Glutamatergic neuron (in vitro differentiated cells): ENCODE data around the gene SOX12. TPM values are rescaled to one million over a fixed set of nuclear protein-coding genes. Genes with fewer than 3 reads are reported as not detected.

Source experiments
- DNase-seq: peaks from one replicate; pipeline ENCODE4 v3.0.0; 2022
- H3K27ac Mint-ChIP-seq: one replicate; pipeline ENCODE4 v1.8.0; 2020; ENCODE audit warnings: mild to moderate bottlenecking, mixed read lengths, inconsistent platforms; ENCODE audit not compliant: unreplicated experiment
- H3K27me3 Mint-ChIP-seq: one replicate; pipeline ENCODE4 v1.8.0; 2020; ENCODE audit warnings: mild to moderate bottlenecking, moderate library complexity, mixed read lengths, inconsistent platforms; ENCODE audit not compliant: unreplicated experiment
- H3K36me3 Mint-ChIP-seq: one replicate; pipeline ENCODE4 v1.8.0; 2020; ENCODE audit warnings: mild to moderate bottlenecking, mixed read lengths, inconsistent platforms; ENCODE audit not compliant: unreplicated experiment
- H3K4me1 Mint-ChIP-seq: one replicate; pipeline ENCODE4 v1.8.0; 2020; ENCODE audit warnings: mild to moderate bottlenecking, low read depth, mixed read lengths, inconsistent platforms; ENCODE audit not compliant: unreplicated experiment
- H3K4me3 Mint-ChIP-seq: one replicate; pipeline ENCODE4 v1.8.0; 2020; ENCODE audit warnings: mild to moderate bottlenecking, mixed read lengths, inconsistent platforms; ENCODE audit not compliant: unreplicated experiment
- H3K9me3 Mint-ChIP-seq: one replicate; pipeline ENCODE4 v1.8.0; 2020; ENCODE audit warnings: mild to moderate bottlenecking, moderate library complexity, mixed read lengths, inconsistent platforms; ENCODE audit not compliant: unreplicated experiment
- CTCF ChIP-seq: fragments of 200-600 bp; sonication (generic); IDR thresholded peaks from one replicate; pipeline ENCODE4 v1.5.0; 2021; ENCODE audit not compliant: partially characterized antibody, unreplicated experiment
- total RNA-seq: library from RNA; stranded (reverse); fragmentation: NEBNext Ultra II Directional; extraction: Animal tissue kit (Norgen Biotek cat#: 25700); gene quantifications from one replicate; pipeline ENCODE4 v1.2.1, GENCODE V29; 2021; ENCODE audit not compliant: unreplicated experiment

The SOX12 gene
- total RNA-seq, 1 donor from 2014 or later = 67.0 TPM

- Mint-ChIP-seq H3K4me1 (peaks cover 20% of the 10 kb centered on the region), H3K27ac (peak overlapping the region; percentile 76), H3K4me3 (peak overlapping the region; percentile 84), H3K36me3 (peaks cover 5% of the 10 kb centered on the region), H3K27me3 (peaks cover 18% of the 10 kb centered on the region), H3K9me3 (peaks cover 29% of the 10 kb centered on the region)
- TF ChIP-seq CTCF = no peak
- DNase-seq = peak; percentile 72
These were observed 715 bp downstream of the SOX12 start for GRCh38 chr20:325889-326644.

GRCh38 chr20:326645-327185 is 1.4 kb downstream of the SOX12 start:
- H3K4me1 Mint-ChIP-seq = peaks cover 20% of the 10 kb centered on the region
- peak overlapping the region; percentile 22 for H3K27ac Mint-ChIP-seq

GRCh38 chr20:327186-328026 is 2.1 kb downstream of the SOX12 start:
- H3K4me3 Mint-ChIP-seq = peak overlapping the region; percentile 81
- peaks cover 27% of the 10 kb centered on the region for H3K9me3 Mint-ChIP-seq
- no peak for TF ChIP-seq CTCF
- peak; percentile 88 for DNase-seq
- peak overlapping the region; percentile 79 for H3K27ac Mint-ChIP-seq
- no peaks in the 10 kb centered on the region for H3K36me3 Mint-ChIP-seq
- peaks cover 20% of the 10 kb centered on the region for H3K4me1 Mint-ChIP-seq
- H3K27me3 Mint-ChIP-seq = peaks cover 18% of the 10 kb centered on the region

More at GRCh38 chr20:326645-327185, 1.4 kb downstream of the SOX12 start:
- Mint-ChIP-seq H3K9me3 (peaks cover 29% of the 10 kb centered on the region), H3K4me3 (peak overlapping the region; percentile 77), H3K36me3 (no peaks in the 10 kb centered on the region), H3K27me3 (peaks cover 18% of the 10 kb centered on the region)
- TF ChIP-seq CTCF = no peak
- DNase-seq = peak; percentile 63

- H3K9me3 Mint-ChIP-seq = peaks cover 25% of the 10 kb centered on the region
- no peak for TF ChIP-seq CTCF
- no peaks in the 10 kb centered on the region for H3K36me3 Mint-ChIP-seq
- peak overlapping the region; percentile 81 for H3K4me3 Mint-ChIP-seq
- H3K27me3 Mint-ChIP-seq = peaks cover 20% of the 10 kb centered on the region
- peak overlapping the region; percentile 79 for H3K27ac Mint-ChIP-seq
- peaks cover 20% of the 10 kb centered on the region for H3K4me1 Mint-ChIP-seq
- no peak for DNase-seq
These were observed 2.9 kb downstream of the SOX12 start for GRCh38 chr20:328027-328974.
